ENCODE measurements around the gene ZIC5.
"Not testable (repeated sequence)": the region's sequence is repeated elsewhere in the genome, so short reads cannot be mapped to it uniquely, and the experiment has no call there.

Gene ZIC5

GRCh38 chr13:99955747-99956472 is 15.7 kb downstream of the ZIC5 start:
- no peak overlapping the region for H3K4me3 ChIP-seq (ENCODE audit: severe bottlenecking)
- no peak for DNase-seq (ENCODE audit: low spot score)
- TF ChIP-seq CTCF (IDR thresholded peaks at IDR 0.05; ENCODE audit: poor library complexity, severe bottlenecking), result no peak
- no peak for ATAC-seq (ENCODE audit: low read depth)
- H3K27ac ChIP-seq (ENCODE audit: poor library complexity, severe bottlenecking), result no peak overlapping the region
- no peaks in the 10 kb centered on the region for H3K9me3 ChIP-seq (ENCODE audit: severe bottlenecking)
- no peaks in the 10 kb centered on the region for H3K36me3 ChIP-seq (ENCODE audit: low read depth)
- H3K27me3 ChIP-seq (ENCODE audit: insufficient read depth, poor library complexity, severe bottlenecking), result peaks cover 98% of the 10 kb centered on the region
- no peaks in the 10 kb centered on the region for H3K4me1 ChIP-seq (ENCODE audit: insufficient read depth, poor library complexity, severe bottlenecking)

- DNase-seq (ENCODE audit: low spot score), result no peak
- ATAC-seq (ENCODE audit: low read depth), result no peak
- no peaks in the 10 kb centered on the region for H3K4me1 ChIP-seq (ENCODE audit: insufficient read depth, poor library complexity, severe bottlenecking)
- no peaks in the 10 kb centered on the region for H3K36me3 ChIP-seq (ENCODE audit: low read depth)
- no peak for TF ChIP-seq CTCF (IDR thresholded peaks at IDR 0.05; ENCODE audit: poor library complexity, severe bottlenecking)
- no peaks in the 10 kb centered on the region for H3K9me3 ChIP-seq (ENCODE audit: severe bottlenecking)
- peaks cover 98% of the 10 kb centered on the region for H3K27me3 ChIP-seq (ENCODE audit: insufficient read depth, poor library complexity, severe bottlenecking)
- no peak overlapping the region for H3K27ac ChIP-seq (ENCODE audit: poor library complexity, severe bottlenecking)
- no peak overlapping the region for H3K4me3 ChIP-seq (ENCODE audit: severe bottlenecking)
These were observed 16.3 kb downstream of the ZIC5 start for GRCh38 chr13:99955107-99955746.

GRCh38 chr13:99953138-99953755 is 18.3 kb downstream of the ZIC5 start:
- H3K27me3 ChIP-seq (ENCODE audit: insufficient read depth, poor library complexity, severe bottlenecking), result peaks cover 90% of the 10 kb centered on the region
- no peak for TF ChIP-seq CTCF (IDR thresholded peaks at IDR 0.05; ENCODE audit: poor library complexity, severe bottlenecking)
- H3K4me3 ChIP-seq (ENCODE audit: severe bottlenecking), result no peak overlapping the region
- DNase-seq (ENCODE audit: low spot score) (no peak), ATAC-seq (ENCODE audit: low read depth) (no peak)
- no peaks in the 10 kb centered on the region for H3K9me3 ChIP-seq (ENCODE audit: severe bottlenecking)
- H3K36me3 ChIP-seq (ENCODE audit: low read depth), result no peaks in the 10 kb centered on the region
- H3K27ac ChIP-seq (ENCODE audit: poor library complexity, severe bottlenecking), result no peak overlapping the region
- H3K4me1 ChIP-seq (ENCODE audit: insufficient read depth, poor library complexity, severe bottlenecking), result no peaks in the 10 kb centered on the region

GRCh38 chr13:99951666-99952065 is 19.9 kb downstream of the ZIC5 start:
- not testable (repeated sequence) for H3K9me3 ChIP-seq (ENCODE audit: severe bottlenecking); H3K4me1 ChIP-seq (ENCODE audit: insufficient read depth, poor library complexity, severe bottlenecking); H3K36me3 ChIP-seq (ENCODE audit: low read depth); H3K4me3 ChIP-seq (ENCODE audit: severe bottlenecking); ATAC-seq (ENCODE audit: low read depth); H3K27ac ChIP-seq (ENCODE audit: poor library complexity, severe bottlenecking); DNase-seq (ENCODE audit: low spot score)
- H3K27me3 ChIP-seq (ENCODE audit: insufficient read depth, poor library complexity, severe bottlenecking), result peaks cover 81% of the 10 kb centered on the region

- Histone ChIP-seq H3K9me3 (ENCODE audit: severe bottlenecking) (no peaks in the 10 kb centered on the region), H3K27ac (ENCODE audit: poor library complexity, severe bottlenecking) (no peak overlapping the region), H3K27me3 (ENCODE audit: insufficient read depth, poor library complexity, severe bottlenecking) (peaks cover 63% of the 10 kb centered on the region), H3K36me3 (ENCODE audit: low read depth) (no peaks in the 10 kb centered on the region), H3K4me1 (ENCODE audit: insufficient read depth, poor library complexity, severe bottlenecking) (no peaks in the 10 kb centered on the region), H3K4me3 (ENCODE audit: severe bottlenecking) (no peak overlapping the region)
- no peak for ATAC-seq (ENCODE audit: low read depth)
- no peak for DNase-seq (ENCODE audit: low spot score)
- TF ChIP-seq CTCF (IDR thresholded peaks at IDR 0.05; ENCODE audit: poor library complexity, severe bottlenecking), result no peak
These were observed 21.7 kb downstream of the ZIC5 start for GRCh38 chr13:99949679-99950413.
